Liver (tissue), 3 donors: ENCODE results near the gene USH2A.

Source experiments
- CTCF ChIP-seq: fragments of 150-350 bp; IDR thresholded peaks from 2 replicates; pipeline ENCODE4 v1.5.1; 2017; ENCODE audit warnings: improper control_type of control experiment, low read depth, low read length; ENCODE audit not compliant: missing input control
- FOXA1 ChIP-seq: IDR thresholded peaks from 2 replicates; pipeline ENCODE4 v1.6.1; 2016; ENCODE audit warnings: antibody characterized with exemption
- MAX ChIP-seq: IDR thresholded peaks from 2 replicates; pipeline ENCODE4 v1.6.1; 2016; ENCODE audit warnings: antibody characterized with exemption
- RAD21 ChIP-seq, 2 donors: IDR thresholded peaks; 2 replicates each; pipeline ENCODE4 v1.6.1; 2016; ENCODE audit warnings: antibody characterized with exemption in 2 of 2, mild to moderate bottlenecking in 2 of 2
- REST ChIP-seq: IDR thresholded peaks from 2 replicates; pipeline ENCODE4 v1.6.1; 2016; ENCODE audit warnings: antibody characterized with exemption, mild to moderate bottlenecking
- SP1 ChIP-seq: IDR thresholded peaks from 2 replicates; pipeline ENCODE4 v1.6.1; 2018; ENCODE audit warnings: antibody characterized with exemption, mild to moderate bottlenecking
- TAF1 ChIP-seq: conservative IDR thresholded peaks from 2 replicates; pipeline ENCODE4 v1.6.1; 2016; ENCODE audit warnings: antibody characterized with exemption, mild to moderate bottlenecking
- ZBTB33 ChIP-seq: IDR thresholded peaks from 2 replicates; pipeline ENCODE4 v1.6.1; 2016; ENCODE audit warnings: antibody characterized with exemption
- donor health status: healthy.
- donor health status: healthy.

DNA sequence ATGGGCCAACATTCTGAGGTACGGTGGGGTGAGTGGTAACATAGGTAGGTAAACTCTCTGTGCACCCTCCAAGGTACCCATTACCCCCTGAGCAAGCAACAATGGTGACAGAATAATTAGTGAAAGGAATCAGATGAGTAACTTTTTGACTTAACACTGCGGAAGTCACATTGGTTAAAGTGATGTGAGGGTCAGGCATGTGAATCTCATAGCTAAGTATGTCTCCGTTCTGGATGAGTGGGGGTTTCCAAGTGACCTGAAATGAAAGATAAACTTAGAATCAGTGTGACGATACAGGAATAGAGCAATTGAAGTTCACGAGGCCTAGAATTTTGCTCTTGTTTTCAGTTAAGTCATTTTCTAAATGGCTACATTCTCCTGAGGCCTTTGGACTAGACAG, 544.4 kb downstream of the USH2A start:
- TF ChIP-seq CTCF (no peak), REST (no peak), MAX (no peak), TAF1 (no peak), ZBTB33 (no peak), FOXA1 (no peak), SP1 (no peak), RAD21 (IDR thresholded peaks at IDR 0.05) (no peak)
